SK-N-MC (cell line): ENCODE data around the gene F2RL3.

ENCODE experiments used
- EZH2 ChIP-seq: fragments of 200-600 bp; sonication (generic); IDR thresholded peaks from one replicate; pipeline ENCODE4 v1.6.1; 2017; ENCODE audit warnings: antibody characterized with exemption
- FOXP2 ChIP-seq: optimal IDR thresholded peaks from 2 replicates; pipeline ENCODE3; 2011; ENCODE audit warnings: mild to moderate bottlenecking, moderate library complexity; ENCODE audit not compliant: insufficient read depth; ENCODE audit errors: extremely low read length, control extremely low read depth
- POLR2AphosphoS5 ChIP-seq: IDR thresholded peaks from 2 replicates; pipeline ENCODE4 v1.6.1; 2012; ENCODE audit warnings: mild to moderate bottlenecking, low read depth, low read length, borderline replicate concordance

DNA sequence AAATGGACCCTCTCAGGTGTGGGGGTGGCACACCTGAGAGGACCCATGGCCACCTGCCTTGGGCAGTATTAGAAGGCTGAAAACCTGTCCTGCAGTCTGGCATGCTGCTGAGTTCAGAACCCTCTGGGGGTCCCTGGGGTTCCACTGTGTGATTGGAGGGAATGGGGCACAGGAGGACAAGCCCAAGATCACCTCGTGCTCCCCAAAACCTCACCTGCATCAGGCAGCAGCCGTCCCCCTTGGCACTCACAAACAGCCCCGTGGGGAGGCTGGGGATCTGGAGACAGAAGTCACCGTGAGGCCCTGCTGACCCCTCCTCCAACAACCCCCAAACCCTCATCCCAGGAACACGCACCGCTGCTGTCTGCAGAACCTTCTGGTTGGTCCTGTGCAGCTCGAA lies 14.5 kb downstream of the F2RL3 start:
- TF ChIP-seq POLR2AphosphoS5 = no peak
- TF ChIP-seq EZH2 = no peak
- TF ChIP-seq FOXP2 = no peak
